A549 (cell line): Measurements from ENCODE around the gene ATP9A.

Source experiments
- NR3C1 ChIP-seq: fragments of >200 bp; sonication (Bioruptor Twin); formaldehyde crosslinking; IDR thresholded peaks from 3 replicates; pipeline ENCODE4 v1.6.1; 2017
- RNF2 ChIP-seq: fragments of 200-600 bp; sonication (generic); IDR thresholded peaks from 2 replicates; pipeline ENCODE4 v1.6.1; 2016; ENCODE audit warnings: low read depth, mild to moderate bottlenecking, antibody characterized with exemption, moderate library complexity, borderline replicate concordance

DNA sequence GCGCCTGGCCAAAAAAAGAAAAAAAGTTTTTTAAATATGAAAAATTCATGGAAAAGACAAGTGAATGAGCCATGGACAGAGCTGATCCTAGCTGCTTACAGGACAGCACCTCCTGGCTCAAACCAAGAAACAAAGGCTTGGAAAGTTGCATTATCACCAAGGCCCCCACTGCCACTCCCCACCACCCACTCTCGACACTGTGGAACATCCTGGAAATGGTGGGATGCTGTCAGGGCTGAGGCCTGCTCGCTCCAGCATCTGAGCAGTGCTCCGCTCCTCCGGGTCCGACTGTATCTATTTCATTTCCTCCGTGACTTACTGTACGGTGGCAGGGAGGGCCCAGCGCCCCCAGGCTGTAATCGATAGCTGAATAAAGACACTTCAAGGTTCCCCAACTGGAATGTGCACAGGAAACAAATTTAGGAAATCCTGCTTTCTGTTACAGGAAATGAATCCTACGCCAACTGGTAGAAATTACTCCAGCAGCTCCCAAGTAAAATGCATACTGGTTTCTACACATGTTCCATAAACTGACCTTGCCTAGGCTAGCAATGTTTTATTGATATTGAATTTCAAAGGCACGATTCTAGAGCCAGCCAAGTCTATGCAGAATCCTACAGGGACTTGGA, 116.2 kb downstream of the ATP9A start:
- TF ChIP-seq RNF2 (no peak), NR3C1 (no peak)
